Measurements from ENCODE around the gene C1QB. TPM values are rescaled to one million over a fixed set of nuclear protein-coding genes. Genes with fewer than 3 reads are reported as not detected.
"Not testable (repeated sequence)": the region's sequence is repeated elsewhere in the genome, so short reads cannot be mapped to it uniquely, and the experiment has no call there.

The C1QB gene
- total and polyA plus RNA-seq, 9 of the 15 experiments (the other 6 are each of a cell fraction or from before 2014, with no cell fraction given): 0.55 TPM; not detected in 8

DNA sequence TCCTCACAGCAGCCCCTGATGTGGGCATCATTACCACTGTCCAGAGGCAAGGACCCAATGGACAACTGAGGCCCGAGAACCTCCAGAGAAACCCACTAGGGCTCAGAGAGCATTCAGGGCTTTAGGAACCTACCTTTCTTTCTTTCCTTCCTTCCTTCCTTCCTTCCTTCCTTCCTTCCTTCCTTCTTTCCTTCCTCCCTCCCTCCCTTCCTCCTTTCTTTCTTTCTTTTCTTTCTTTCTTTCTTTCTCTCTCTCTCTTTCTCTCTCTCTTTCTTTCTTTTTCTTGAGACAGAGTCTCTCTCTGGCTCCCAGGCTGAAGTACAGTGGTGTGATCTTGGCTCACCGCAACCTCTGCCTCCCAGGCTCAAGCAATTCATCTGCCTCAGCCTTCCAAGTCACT, 15.8 kb downstream of the C1QB start:
- CTCF ChIA-PET (ENCODE audit: low intra/inter-chr PET ratio); FAIRE-seq; H3K4me2 ChIP-seq (ENCODE audit: insufficient read depth, low read length); in situ Hi-C loops (cut with MboI); H3K27ac ChIP-seq (ENCODE audit: extremely low read depth, low read depth, low read length); H3K9me3 ChIP-seq (replicated peaks; ENCODE audit: control insufficient read depth, insufficient read depth, low read depth, low read length); intact Hi-C loops (cut with micrococcal nuclease); DNase-seq (ENCODE audit: extremely low read depth in 1 of 4, low spot score in 3 of 4); H3K36me3 ChIP-seq (ENCODE audit: control insufficient read depth, insufficient read depth, low read length); ATAC-seq; H3K4me1 ChIP-seq (replicated peaks in 1 of 2; ENCODE audit: control insufficient read depth in 2 of 2, insufficient read depth in 2 of 2, low read length in 2 of 2); POLR2A ChIA-PET; H3K9me1 ChIP-seq (ENCODE audit: control insufficient read depth, insufficient read depth, low read length); H3K9ac ChIP-seq (ENCODE audit: insufficient read depth in 1 of 2, low read depth in 2 of 2, low read length in 2 of 2); H3K79me2 ChIP-seq (ENCODE audit: control insufficient read depth, insufficient read depth, low read length); BruUV-seq (replicated peaks); H3K4me3 ChIP-seq; H4K20me1 ChIP-seq (replicated peaks; ENCODE audit: control insufficient read depth, insufficient read depth, low read length); H2AFZ ChIP-seq (ENCODE audit: low read depth, low read length): not testable (repeated sequence)
- H3K27me3 ChIP-seq (ENCODE audit: control insufficient read depth in 2 of 2, insufficient read depth in 2 of 2, low read length in 2 of 2): peaks cover 5 to 52% of the 10 kb centered on the region in 2 experiments; a peak in 3 of 5 replicates
- TF ChIP-seq, protein P1, sequence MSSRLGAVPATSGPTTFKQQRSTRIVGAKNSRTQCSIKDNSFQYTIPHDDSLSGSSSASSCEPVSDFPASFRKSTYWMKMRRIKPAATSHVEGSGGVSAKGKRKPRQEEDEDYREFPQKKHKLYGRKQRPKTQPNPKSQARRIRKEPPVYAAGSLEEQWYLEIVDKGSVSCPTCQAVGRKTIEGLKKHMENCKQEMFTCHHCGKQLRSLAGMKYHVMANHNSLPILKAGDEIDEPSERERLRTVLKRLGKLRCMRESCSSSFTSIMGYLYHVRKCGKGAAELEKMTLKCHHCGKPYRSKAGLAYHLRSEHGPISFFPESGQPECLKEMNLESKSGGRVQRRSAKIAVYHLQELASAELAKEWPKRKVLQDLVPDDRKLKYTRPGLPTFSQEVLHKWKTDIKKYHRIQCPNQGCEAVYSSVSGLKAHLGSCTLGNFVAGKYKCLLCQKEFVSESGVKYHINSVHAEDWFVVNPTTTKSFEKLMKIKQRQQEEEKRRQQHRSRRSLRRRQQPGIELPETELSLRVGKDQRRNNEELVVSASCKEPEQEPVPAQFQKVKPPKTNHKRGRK (tag; IDR thresholded peaks at IDR 0.05): peak; percentile 56; the same call in 1 of the 2 replicates
- WGBS (ENCODE audit: insufficient coverage, low coverage, missing lambda C conversion rate): 0% methylated on average over 2 of the region's 2 CpGs

DNA sequence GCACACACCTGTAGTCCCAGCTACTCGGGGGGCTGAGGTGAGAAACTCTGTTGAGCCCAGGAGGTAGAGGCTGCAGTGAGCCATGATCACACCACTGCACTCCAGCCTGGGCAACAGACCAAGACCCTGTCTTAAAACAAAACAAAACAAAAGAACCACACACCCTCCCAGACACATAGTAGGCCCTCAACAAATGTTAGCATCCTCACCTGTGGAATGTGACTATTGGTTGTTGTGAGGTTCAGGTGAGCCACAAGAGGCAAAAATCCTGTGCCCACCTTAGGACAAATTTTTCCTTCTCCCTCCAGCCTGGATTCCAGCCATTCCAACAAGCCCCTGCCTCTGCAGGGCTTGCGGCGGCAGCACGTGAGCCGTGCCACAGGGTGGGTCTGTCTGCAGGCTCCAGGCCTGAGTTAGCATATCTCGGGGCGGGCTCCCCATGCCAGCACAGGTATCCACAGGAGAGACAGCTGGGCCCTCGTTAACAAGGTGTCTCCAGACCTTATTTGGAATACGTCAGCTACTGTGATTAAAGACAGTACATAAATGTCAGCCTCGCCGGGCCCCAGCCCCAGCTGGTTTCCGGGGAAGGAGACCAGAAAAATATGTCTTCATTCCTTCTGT, 17.4 kb downstream of the C1QB start:
- Histone ChIP-seq H3K36me3 (ENCODE audit: control insufficient read depth, insufficient read depth, low read length) (no peaks in the 10 kb centered on the region), H3K9ac (ENCODE audit: insufficient read depth in 1 of 2, low read depth in 2 of 2, low read length in 2 of 2) (peak overlapping the region in 1 of 2 experiments; percentile 5; a peak in 1 of 4 replicates), H3K27ac (ENCODE audit: extremely low read depth, low read depth, low read length) (no peak overlapping the region), H3K9me3 (replicated peaks; ENCODE audit: control insufficient read depth, insufficient read depth, low read depth, low read length) (no peaks in the 10 kb centered on the region), H3K27me3 (ENCODE audit: control insufficient read depth in 2 of 2, insufficient read depth in 2 of 2, low read length in 2 of 2) (peaks cover 2 to 44% of the 10 kb centered on the region in 2 experiments; a peak in 3 of 5 replicates), H3K9me1 (ENCODE audit: control insufficient read depth, insufficient read depth, low read length) (no peaks in the 10 kb centered on the region), H4K20me1 (replicated peaks; ENCODE audit: control insufficient read depth, insufficient read depth, low read length) (no peaks in the 10 kb centered on the region; the same call in none of the 2 replicates), H3K4me2 (ENCODE audit: insufficient read depth, low read length) (no peak overlapping the region), H2AFZ (ENCODE audit: low read depth, low read length) (no peak overlapping the region), H3K79me2 (ENCODE audit: control insufficient read depth, insufficient read depth, low read length) (no peaks in the 10 kb centered on the region), H3K4me1 (replicated peaks in 1 of 2; ENCODE audit: control insufficient read depth in 2 of 2, insufficient read depth in 2 of 2, low read length in 2 of 2) (no peaks in the 10 kb centered on the region), H3K4me3 (no peak overlapping the region)
- 1% methylated on average over 12 of the region's 12 CpGs for WGBS (ENCODE audit: insufficient coverage, low coverage, missing lambda C conversion rate)
- FAIRE-seq (no peak), ATAC-seq (no peak), DNase-seq (ENCODE audit: extremely low read depth in 1 of 4, low spot score in 3 of 4) (no peak)
- CTCF ChIA-PET (ENCODE audit: low intra/inter-chr PET ratio): no interaction called here
- TF ChIP-seq ZKSCAN1 (IDR thresholded peaks at IDR 0.05; ENCODE audit: low read depth, low read length) (peak; percentile 78), TCFL5 (CRISPR knock-in tag; conservative IDR thresholded peaks at IDR 0.05) (no peak)
- BruUV-seq (replicated peaks): no TSS peak
- intact Hi-C loops (cut with micrococcal nuclease): no loop called here
- POLR2A ChIA-PET: interaction anchor here (0.6 kb wide), 2 partner anchors 84 to 999 kb away, joined by 4 read pairs; no protein-coding TSS in a partner anchor
- in situ Hi-C loops (cut with MboI): no loop called here

Measured in K562 (cell line).